ENCODE data around the gene LCN1.

DNA sequence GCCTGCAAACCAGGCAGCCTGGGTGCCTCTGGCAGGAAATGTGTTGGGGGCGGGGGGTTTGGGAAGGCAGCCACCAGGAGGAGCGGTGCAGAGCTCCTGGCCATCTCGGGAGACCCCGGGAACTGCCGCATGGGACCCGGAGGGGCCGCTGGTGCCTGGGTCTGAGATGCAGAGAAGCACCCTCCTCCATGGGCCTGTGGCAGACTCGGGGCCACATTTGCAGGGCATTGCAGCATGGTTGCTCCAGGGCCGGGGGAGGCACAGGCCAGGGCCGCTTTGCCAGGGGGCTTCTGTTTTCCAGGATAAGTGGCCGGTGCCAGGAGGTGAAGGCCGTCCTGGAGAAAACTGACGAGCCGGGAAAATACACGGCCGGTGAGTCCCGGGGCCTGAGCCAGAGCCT is 1.7 kb downstream of the LCN1 start:
- TF ChIP-seq, protein P1, sequence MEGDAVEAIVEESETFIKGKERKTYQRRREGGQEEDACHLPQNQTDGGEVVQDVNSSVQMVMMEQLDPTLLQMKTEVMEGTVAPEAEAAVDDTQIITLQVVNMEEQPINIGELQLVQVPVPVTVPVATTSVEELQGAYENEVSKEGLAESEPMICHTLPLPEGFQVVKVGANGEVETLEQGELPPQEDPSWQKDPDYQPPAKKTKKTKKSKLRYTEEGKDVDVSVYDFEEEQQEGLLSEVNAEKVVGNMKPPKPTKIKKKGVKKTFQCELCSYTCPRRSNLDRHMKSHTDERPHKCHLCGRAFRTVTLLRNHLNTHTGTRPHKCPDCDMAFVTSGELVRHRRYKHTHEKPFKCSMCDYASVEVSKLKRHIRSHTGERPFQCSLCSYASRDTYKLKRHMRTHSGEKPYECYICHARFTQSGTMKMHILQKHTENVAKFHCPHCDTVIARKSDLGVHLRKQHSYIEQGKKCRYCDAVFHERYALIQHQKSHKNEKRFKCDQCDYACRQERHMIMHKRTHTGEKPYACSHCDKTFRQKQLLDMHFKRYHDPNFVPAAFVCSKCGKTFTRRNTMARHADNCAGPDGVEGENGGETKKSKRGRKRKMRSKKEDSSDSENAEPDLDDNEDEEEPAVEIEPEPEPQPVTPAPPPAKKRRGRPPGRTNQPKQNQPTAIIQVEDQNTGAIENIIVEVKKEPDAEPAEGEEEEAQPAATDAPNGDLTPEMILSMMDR (IDR thresholded peaks at IDR 0.05): no peak
- no peak for TF ChIP-seq POLR2A (IDR thresholded peaks at IDR 0.05)

Measured in gastroesophageal sphincter (tissue), 3 donors.